ENCODE data around the gene RETN. TPM values are rescaled to one million over a fixed set of nuclear protein-coding genes. Genes with fewer than 3 reads are reported as not detected.

RETN gene
- total and polyA plus RNA-seq, 2 of the 8 experiments (the other 6 are each of a cell fraction or from before 2014, with no cell fraction given), result not detected

DNA sequence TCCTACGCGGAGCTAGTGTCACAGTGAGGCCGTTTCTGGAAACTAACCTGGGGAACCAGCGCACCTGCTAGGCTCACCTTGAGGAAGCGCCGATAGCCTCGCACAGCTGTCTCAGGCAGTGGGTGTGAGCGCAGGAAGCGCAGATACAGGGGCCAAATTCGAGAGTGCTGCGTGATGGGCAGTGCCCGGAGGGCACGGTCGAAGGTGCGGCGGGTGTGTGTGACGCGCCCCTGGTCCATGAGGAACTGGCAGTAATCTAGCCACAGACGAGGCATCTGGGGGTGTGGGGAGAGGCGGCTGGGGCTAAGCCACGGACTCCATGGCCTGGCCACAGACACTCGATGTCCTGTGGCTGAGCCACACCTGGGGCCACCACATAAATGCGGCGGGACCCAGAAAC lies 41.7 kb upstream of the RETN start:
- Histone ChIP-seq H2BK12ac (ENCODE audit: low read depth, low read length) (no peak overlapping the region), H3K79me2 (ENCODE audit: control insufficient read depth in 1 of 2, insufficient read depth in 2 of 2, low read length in 2 of 2) (peaks cover 10 to 46% of the 10 kb centered on the region in 2 experiments; a peak in 3 of 4 replicates), H2AK5ac (ENCODE audit: low read depth, low read length) (no peak overlapping the region), H4K91ac (replicated peaks; ENCODE audit: insufficient read length, low read length) (no peak overlapping the region), H3K36me3 (ENCODE audit: control insufficient read depth in 2 of 4, insufficient read depth in 4 of 4, low read length in 3 of 4) (peaks cover 6 to 21% (median 16%) of the 10 kb centered on the region in 4 experiments; a peak in 5 of 8 replicates), H4K8ac (ENCODE audit: extremely low read depth, insufficient read depth, low read length) (no peak overlapping the region), H3K18ac (ENCODE audit: extremely low read depth, low read length) (no peak overlapping the region), H3K56ac (replicated peaks; ENCODE audit: insufficient read length, low read depth, low read length) (no peak overlapping the region), H2BK15ac (ENCODE audit: low read length) (no peak overlapping the region), H3K4me2 (ENCODE audit: insufficient read depth in 1 of 2, low read depth in 2 of 2, low read length in 2 of 2) (no peak overlapping the region), H3K23ac (ENCODE audit: insufficient read length) (no peak overlapping the region), H2AFZ (ENCODE audit: low read length) (no peak overlapping the region), H3K27me3 (replicated peaks in 1 of 4; ENCODE audit: control insufficient read depth in 3 of 4, extremely low read depth in 1 of 4, insufficient read depth in 3 of 4, low read length in 3 of 4) (no peaks in the 10 kb centered on the region), H3K4me3 (ENCODE audit: extremely low read depth in 1 of 4, insufficient read depth in 2 of 4, low read depth in 3 of 4, low read length in 4 of 4) (no peak overlapping the region), H4K20me1 (replicated peaks in 1 of 2; ENCODE audit: control insufficient read depth in 1 of 2, insufficient read depth in 2 of 2, low read length in 2 of 2) (peaks cover 4 to 22% of the 10 kb centered on the region in 2 experiments), H2BK120ac (replicated peaks; ENCODE audit: low read depth, low read length) (no peak overlapping the region), H3K9me3 (ENCODE audit: insufficient read depth in 2 of 2, low read depth in 1 of 2, low read length in 1 of 2) (no peaks in the 10 kb centered on the region), H2BK5ac (ENCODE audit: low read depth, low read length) (no peak overlapping the region), H2BK20ac (ENCODE audit: low read length) (no peak overlapping the region), H3K14ac (ENCODE audit: insufficient read length) (no peak overlapping the region), H4K5ac (ENCODE audit: insufficient read length, low read depth, low read length) (no peak overlapping the region), H3K79me1 (ENCODE audit: low read depth, low read length) (peaks cover 31% of the 10 kb centered on the region), H3K23me2 (ENCODE audit: low read depth, low read length) (peaks cover 14% of the 10 kb centered on the region), H3K4ac (replicated peaks; ENCODE audit: insufficient read length, low read depth, low read length) (no peak overlapping the region), H3K4me1 (replicated peaks in 1 of 4; ENCODE audit: control insufficient read depth in 3 of 4, insufficient read depth in 4 of 4, low read length in 3 of 4) (peaks cover 0 to 10% (median 3%) of the 10 kb centered on the region in 4 experiments; a peak in 4 of 7 replicates), H3K27ac (ENCODE audit: low read depth, low read length) (no peak overlapping the region), H3K9ac (replicated peaks in 1 of 4; ENCODE audit: extremely low read depth in 1 of 4, low read depth in 3 of 4, low read length in 3 of 4) (no peak overlapping the region)
- ChIA-PET POLR2A (ENCODE audit: partially characterized antibody) (interaction anchor here (1.4 to 1.5 kb wide), 2 partner anchors 12 to 19 kb away, joined by 3 to 4 read pairs; no protein-coding TSS in a partner anchor), CTCF (ENCODE audit: partially characterized antibody) (interaction anchor here (2.7 kb wide), 1 partner anchor 59 kb away, joined by 6 read pairs; no protein-coding TSS in a partner anchor)
- WGBS, 2 experiments (ENCODE audit: extremely low coverage in 1 of 2, insufficient coverage in 1 of 2, insufficient read length in 1 of 2, insufficient replicate concordance in 2 of 2, low coverage in 1 of 2, low lambda C conversion rate in 2 of 2, missing lambda C conversion rate in 1 of 2), result 90% methylated on average over 20 of the region's 24 CpGs; no CpG with 5 or more reads in 1 of the 2 experiments
- TF ChIP-seq KDM4A (IDR thresholded peaks at IDR 0.05; ENCODE audit: low read depth, low read length, severe bottlenecking) (no peak), TCF12 (IDR thresholded peaks at IDR 0.05; ENCODE audit: low read depth, low read length) (no peak), EP300 (IDR thresholded peaks at IDR 0.05; ENCODE audit: borderline replicate concordance in 1 of 2, low read depth in 2 of 2, low read length in 2 of 2) (no peak), ATF2 (IDR thresholded peaks at IDR 0.05; ENCODE audit: low read length) (no peak), NRF1 (IDR thresholded peaks at IDR 0.05; ENCODE audit: low read depth, low read length) (no peak), SAP30 (IDR thresholded peaks at IDR 0.05; ENCODE audit: insufficient read depth, insufficient replicate concordance, low read length) (no peak), KDM1A (IDR thresholded peaks at IDR 0.05; ENCODE audit: borderline replicate concordance, low read length) (no peak), POLR2AphosphoS5 (IDR thresholded peaks at IDR 0.05; ENCODE audit: low read depth, low read length) (no peak), PHF8 (conservative IDR thresholded peaks at IDR 0.05; ENCODE audit: low read depth, low read length) (no peak), HDAC2 (IDR thresholded peaks at IDR 0.05; ENCODE audit: borderline replicate concordance in 1 of 2, low read depth in 2 of 2, low read length in 2 of 2) (no peak)
- DNase-seq (ENCODE audit: low read depth in 1 of 2, low spot score in 2 of 2) (no peak), FAIRE-seq (no peak)

All from H1 (cell line).